SH-SY5Y (cell line): ENCODE results near the gene COPS2.

ENCODE experiments used
- GATA2 ChIP-seq: IDR thresholded peaks from 2 replicates; pipeline ENCODE4 v1.6.1; 2011; ENCODE audit warnings: mild to moderate bottlenecking, low read depth, low read length
- GATA3 ChIP-seq: IDR thresholded peaks from 2 replicates; pipeline ENCODE4 v1.6.1; 2011; ENCODE audit warnings: low read depth, mild to moderate bottlenecking, low read length, moderate library complexity

DNA sequence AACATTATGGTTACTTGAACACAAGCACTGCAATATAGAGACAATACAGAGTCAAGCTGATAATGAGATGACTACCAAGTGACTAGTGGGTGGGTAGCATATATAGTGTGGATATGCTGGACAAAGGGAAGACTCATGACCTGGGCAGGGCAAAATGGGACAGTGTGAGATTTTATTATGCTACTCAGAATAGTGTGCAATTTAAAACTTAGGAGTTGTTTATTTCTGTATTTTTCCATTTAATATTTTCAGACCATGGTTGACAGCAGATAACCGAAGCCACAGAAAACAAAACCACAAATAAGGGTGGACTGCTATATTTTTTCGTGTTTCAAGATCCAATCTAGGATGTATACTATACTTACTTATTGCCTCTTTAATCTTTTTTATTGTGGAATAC, 34.2 kb upstream of the COPS2 start:
- no peak for TF ChIP-seq GATA2
- no peak for TF ChIP-seq GATA3
